Suprapubic skin (tissue), 4 donors: Measurements from ENCODE around the gene THOC1. TPM values are rescaled to one million over a fixed set of nuclear protein-coding genes. Genes with fewer than 3 reads are reported as not detected.
"Not testable (repeated sequence)": the region's sequence is repeated elsewhere in the genome, so short reads cannot be mapped to it uniquely, and the experiment has no call there.

Source experiments
- DNase-seq, 2 donors: peaks; one replicate each; pipeline ENCODE4 v3.0.0-alpha.2; 2019; ENCODE audit warnings: low spot score in 2 of 2
- H3K27ac ChIP-seq: fragments of 200-600 bp; sonication (generic); one replicate; pipeline ENCODE4 v1.5.1; 2019
- H3K27me3 ChIP-seq: fragments of 200-600 bp; sonication (generic); one replicate; pipeline ENCODE4 v1.5.1; 2019
- H3K36me3 ChIP-seq: fragments of 200-600 bp; sonication (generic); one replicate; pipeline ENCODE4 v1.5.1; 2019
- H3K4me1 ChIP-seq: fragments of 200-600 bp; sonication (generic); one replicate; pipeline ENCODE4 v1.5.1; 2019
- H3K4me3 ChIP-seq: fragments of 200-600 bp; sonication (generic); one replicate; pipeline ENCODE4 v1.5.1; 2019; ENCODE audit warnings: mild to moderate bottlenecking
- H3K9me3 ChIP-seq: fragments of 200-600 bp; sonication (generic); one replicate; pipeline ENCODE4 v1.5.1; 2019
- EP300 ChIP-seq: sonication (generic); formaldehyde crosslinking; IDR thresholded peaks from one replicate; pipeline ENCODE4 v1.6.1; 2017; ENCODE audit warnings: antibody characterized with exemption
- POLR2A ChIP-seq, 2 donors: fragments of 450-650 bp; IDR thresholded peaks; one replicate each; pipeline ENCODE4 v1.6.1; 2017; ENCODE audit warnings: antibody characterized with exemption in 2 of 2, mild to moderate bottlenecking in 2 of 2, moderate library complexity in 2 of 2
- POLR2AphosphoS5 ChIP-seq, 3 donors: sonication (generic); formaldehyde crosslinking; IDR thresholded peaks; one replicate each; pipeline ENCODE4 v1.6.1; 2017; ENCODE audit warnings: antibody characterized with exemption in 3 of 3
- WGBS: methylation state at CpG from one replicate; pipeline ENCODE4 v1.1.5; 2018; 5-methylcytosine and 5-hydroxymethylcytosine counted together
- total RNA-seq, 4 donors: library from RNA; depleted of rRNA; stranded (reverse); fragments of >200 nt; gene quantifications; one replicate each; pipeline ENCODE4 v1.1.0, GENCODE V29; 2016
- TF ChIP-seq, protein P1 (sequence below), 2 donors: fragments of 200-600 bp in 1 of 2; fragments of 450-650 bp in 1 of 2; sonication (generic) in 1 of 2; IDR thresholded peaks; one replicate each; pipeline ENCODE4 v1.5.1; 2016 to 2019; ENCODE audit warnings: antibody characterized with exemption in 2 of 2, mild to moderate bottlenecking in 1 of 2, moderate library complexity in 1 of 2

THOC1 gene
- total RNA-seq, 4 donors from 2014 or later, result 30.4 to 152 (median 46.8) TPM

DNA sequence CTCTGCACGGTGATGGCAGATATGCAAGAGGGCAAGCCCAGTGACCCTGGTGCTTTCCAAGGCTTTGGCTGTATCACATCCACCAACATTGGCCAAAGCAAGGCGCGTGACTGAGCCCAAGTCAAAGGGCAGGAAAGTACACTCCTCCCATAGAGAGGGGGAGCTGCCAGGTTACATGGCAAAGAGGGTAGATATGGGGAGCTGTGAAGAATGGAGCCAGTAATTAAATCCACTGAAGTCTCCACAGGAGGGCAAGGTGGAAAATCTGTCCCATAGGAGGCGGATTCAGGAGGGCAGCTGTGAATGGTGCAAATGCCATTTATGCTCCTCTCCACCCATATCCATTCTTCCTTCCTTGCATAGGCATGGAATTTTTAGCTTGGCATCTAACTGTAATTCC is 44.6 kb upstream of the THOC1 start:
- Histone ChIP-seq H3K36me3 (no peaks in the 10 kb centered on the region), H3K4me1 (no peaks in the 10 kb centered on the region), H3K27ac (no peak overlapping the region), H3K9me3 (no peaks in the 10 kb centered on the region), H3K4me3 (no peak overlapping the region), H3K27me3 (no peaks in the 10 kb centered on the region)
- 75% methylated on average over 4 of the region's 4 CpGs for WGBS
- no peak for TF ChIP-seq POLR2AphosphoS5 (IDR thresholded peaks at IDR 0.05)
- TF ChIP-seq, protein P1, sequence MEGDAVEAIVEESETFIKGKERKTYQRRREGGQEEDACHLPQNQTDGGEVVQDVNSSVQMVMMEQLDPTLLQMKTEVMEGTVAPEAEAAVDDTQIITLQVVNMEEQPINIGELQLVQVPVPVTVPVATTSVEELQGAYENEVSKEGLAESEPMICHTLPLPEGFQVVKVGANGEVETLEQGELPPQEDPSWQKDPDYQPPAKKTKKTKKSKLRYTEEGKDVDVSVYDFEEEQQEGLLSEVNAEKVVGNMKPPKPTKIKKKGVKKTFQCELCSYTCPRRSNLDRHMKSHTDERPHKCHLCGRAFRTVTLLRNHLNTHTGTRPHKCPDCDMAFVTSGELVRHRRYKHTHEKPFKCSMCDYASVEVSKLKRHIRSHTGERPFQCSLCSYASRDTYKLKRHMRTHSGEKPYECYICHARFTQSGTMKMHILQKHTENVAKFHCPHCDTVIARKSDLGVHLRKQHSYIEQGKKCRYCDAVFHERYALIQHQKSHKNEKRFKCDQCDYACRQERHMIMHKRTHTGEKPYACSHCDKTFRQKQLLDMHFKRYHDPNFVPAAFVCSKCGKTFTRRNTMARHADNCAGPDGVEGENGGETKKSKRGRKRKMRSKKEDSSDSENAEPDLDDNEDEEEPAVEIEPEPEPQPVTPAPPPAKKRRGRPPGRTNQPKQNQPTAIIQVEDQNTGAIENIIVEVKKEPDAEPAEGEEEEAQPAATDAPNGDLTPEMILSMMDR (IDR thresholded peaks at IDR 0.05), result no peak
- TF ChIP-seq EP300, result no peak
- TF ChIP-seq POLR2A (IDR thresholded peaks at IDR 0.05), result no peak
- DNase-seq, result no peak

DNA sequence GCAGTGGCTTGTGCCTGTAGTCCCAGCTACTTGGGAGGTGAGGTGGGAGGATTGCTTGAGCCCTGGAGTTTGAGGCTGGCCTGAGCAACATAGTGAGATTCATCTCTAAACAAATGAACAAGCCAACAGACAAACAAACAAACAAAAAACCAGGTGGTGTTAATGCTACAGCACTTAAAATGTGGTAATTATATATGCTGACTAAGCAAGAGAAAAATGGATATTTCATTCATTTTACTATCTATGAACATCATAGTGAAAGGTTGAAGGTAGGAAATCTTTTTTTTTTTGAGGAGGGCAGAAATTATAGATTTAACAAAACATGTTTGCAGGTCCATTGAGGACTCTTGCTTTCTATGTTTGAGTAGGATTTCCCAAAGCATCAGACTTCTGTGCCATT is 42.2 kb upstream of the THOC1 start:
- Histone ChIP-seq H3K9me3 (no peaks in the 10 kb centered on the region), H3K4me1 (no peaks in the 10 kb centered on the region), H3K27ac (no peak overlapping the region), H3K36me3 (no peaks in the 10 kb centered on the region), H3K27me3 (peaks cover 2% of the 10 kb centered on the region), H3K4me3 (no peak overlapping the region)
- DNase-seq, result no peak
- TF ChIP-seq, protein P1 (IDR thresholded peaks at IDR 0.05), result no peak
- TF ChIP-seq POLR2AphosphoS5 (IDR thresholded peaks at IDR 0.05), result no peak
- no peak for TF ChIP-seq POLR2A (IDR thresholded peaks at IDR 0.05)

DNA sequence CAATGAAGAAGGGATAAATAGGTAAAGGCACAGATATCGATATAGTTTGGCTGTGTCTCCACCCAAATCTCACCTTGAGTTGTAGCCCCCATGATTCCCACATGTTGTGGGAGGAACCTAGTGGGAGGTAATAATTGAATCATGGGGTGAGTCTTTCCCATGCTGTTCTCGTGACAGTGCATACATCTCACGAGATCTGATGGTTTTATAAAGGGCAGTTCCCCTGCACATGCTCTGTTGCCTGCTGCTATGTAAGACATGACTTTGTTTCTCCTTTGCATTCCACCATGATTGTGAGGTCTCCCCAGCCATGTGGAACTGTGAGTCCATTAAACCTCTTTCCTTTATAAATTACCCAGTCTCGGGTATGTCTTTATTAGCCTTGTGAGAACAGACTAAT is 40.2 kb upstream of the THOC1 start:
- H3K27ac ChIP-seq, H3K27me3 ChIP-seq, H3K4me3 ChIP-seq, H3K4me1 ChIP-seq, DNase-seq, H3K9me3 ChIP-seq, H3K36me3 ChIP-seq: not testable (repeated sequence)
- 83% methylated on average over 4 of the region's 4 CpGs for WGBS

DNA sequence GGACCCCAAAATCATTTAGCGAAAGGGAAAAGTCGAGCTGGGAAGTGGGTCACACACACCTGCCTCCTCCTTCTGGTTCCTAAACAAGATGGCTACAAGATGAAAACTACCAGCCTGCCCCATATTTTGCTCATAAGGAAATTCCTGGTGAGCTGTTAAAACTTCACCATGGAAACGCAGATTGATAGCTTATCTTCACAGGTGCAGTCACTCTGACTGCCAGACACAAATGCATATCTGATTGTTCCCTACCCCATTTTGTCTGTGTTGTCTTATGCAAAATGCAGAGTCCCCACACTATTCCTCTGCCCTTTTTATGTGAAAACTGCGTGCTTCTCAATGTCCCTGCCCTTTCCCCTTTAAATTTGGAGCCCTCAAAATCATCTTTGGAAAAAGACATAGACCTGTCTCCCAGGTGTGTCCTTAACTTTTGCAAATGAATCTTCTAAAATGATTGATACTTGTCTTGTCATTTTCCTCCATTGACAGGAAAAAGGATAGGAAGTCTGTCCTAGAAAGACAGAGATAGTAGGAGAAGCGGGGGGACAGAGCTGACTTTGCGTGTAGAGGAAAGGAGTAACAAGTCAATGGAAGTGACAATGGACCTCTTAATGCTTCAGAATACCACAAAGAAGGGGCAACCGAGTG is 38.9 kb upstream of the THOC1 start:
- TF ChIP-seq, protein P1 (IDR thresholded peaks at IDR 0.05), result no peak
- TF ChIP-seq POLR2A (IDR thresholded peaks at IDR 0.05), result no peak
- no peak for TF ChIP-seq EP300
- no peak for TF ChIP-seq POLR2AphosphoS5 (IDR thresholded peaks at IDR 0.05)
- DNase-seq, result no peak
- Histone ChIP-seq H3K4me3 (no peak overlapping the region), H3K27ac (no peak overlapping the region), H3K4me1 (no peaks in the 10 kb centered on the region), H3K9me3 (no peaks in the 10 kb centered on the region), H3K36me3 (no peaks in the 10 kb centered on the region), H3K27me3 (peaks cover 6% of the 10 kb centered on the region)
- WGBS, result 86% methylated on average over 7 of the region's 7 CpGs

DNA sequence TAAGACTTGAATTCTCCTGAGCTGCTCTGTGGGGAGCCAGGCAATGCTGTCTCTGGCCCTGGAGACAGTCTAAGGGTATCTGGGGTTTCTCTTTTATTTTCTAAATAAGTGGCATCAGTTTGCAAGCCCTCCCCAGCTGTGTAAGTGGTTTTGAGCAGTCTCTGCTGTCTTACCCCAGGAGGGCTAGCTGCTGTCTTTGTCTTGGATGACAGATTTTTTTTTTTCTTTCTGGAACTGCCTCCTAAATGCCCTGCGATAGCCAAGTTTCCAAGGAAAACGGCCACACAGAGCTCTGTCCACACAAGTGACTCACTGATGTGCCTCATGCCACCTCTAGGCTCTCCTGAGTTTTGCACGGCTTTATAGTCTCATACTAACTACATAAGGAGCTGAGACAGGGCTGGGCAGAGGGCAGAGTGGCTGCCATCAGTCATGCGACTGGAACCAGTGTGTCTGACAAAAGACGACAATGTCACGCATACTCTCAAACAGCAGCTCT is 37.2 kb upstream of the THOC1 start:
- WGBS, result 55% methylated on average over 6 of the region's 6 CpGs
- Histone ChIP-seq H3K9me3 (no peaks in the 10 kb centered on the region), H3K27ac (no peak overlapping the region), H3K27me3 (peaks cover 6% of the 10 kb centered on the region), H3K4me1 (no peaks in the 10 kb centered on the region), H3K36me3 (no peaks in the 10 kb centered on the region), H3K4me3 (no peak overlapping the region)
- DNase-seq, result no peak
- TF ChIP-seq EP300 (no peak), POLR2A (IDR thresholded peaks at IDR 0.05) (no peak), POLR2AphosphoS5 (IDR thresholded peaks at IDR 0.05) (no peak)
- TF ChIP-seq, protein P1 (IDR thresholded peaks at IDR 0.05), result no peak

DNA sequence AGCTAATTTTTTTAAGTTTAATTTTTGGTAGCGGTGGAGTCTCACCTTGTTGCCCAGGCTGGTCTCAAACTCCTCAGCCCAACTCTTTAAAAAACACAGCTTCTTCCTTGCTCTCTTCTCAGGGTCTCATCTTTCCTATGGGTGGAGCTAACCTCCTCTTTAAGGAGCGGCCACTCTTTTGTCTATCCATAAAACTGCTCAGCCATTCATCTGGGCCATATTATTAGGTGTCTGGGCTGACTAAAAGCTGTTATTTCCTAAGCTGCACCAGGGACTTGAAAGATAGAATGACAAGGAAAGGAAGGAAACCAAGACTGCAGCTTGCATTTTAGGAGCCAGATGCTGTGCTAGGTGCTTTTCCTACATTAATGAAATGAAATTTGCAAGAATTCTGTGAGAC is 35.8 kb upstream of the THOC1 start:
- no peak overlapping the region for H3K27ac ChIP-seq
- no peaks in the 10 kb centered on the region for H3K4me1 ChIP-seq
- no peak overlapping the region for H3K4me3 ChIP-seq
- H3K9me3 ChIP-seq, result no peaks in the 10 kb centered on the region
- H3K27me3 ChIP-seq, result peaks cover 6% of the 10 kb centered on the region
- TF ChIP-seq POLR2A (IDR thresholded peaks at IDR 0.05), result no peak
- TF ChIP-seq, protein P1 (IDR thresholded peaks at IDR 0.05), result no peak
- TF ChIP-seq EP300, result no peak
- TF ChIP-seq POLR2AphosphoS5 (IDR thresholded peaks at IDR 0.05), result no peak
- no peaks in the 10 kb centered on the region for H3K36me3 ChIP-seq
- no peak for DNase-seq
- 84% methylated on average over 2 of the region's 2 CpGs for WGBS
